Measurements from ENCODE around the gene E2F2. TPM values are rescaled to one million over a fixed set of nuclear protein-coding genes. Genes with fewer than 3 reads are reported as not detected.

The E2F2 gene
- under 0.01 and 0.46 TPM in 2 replicates for total RNA-seq

GRCh38 chr1:23530747-23531561, at the start of gene E2F2:
E2F2 (minus strand) TSS chr1:23531233; CDS start chr1:23530793, 440 bp downstream.

DNA sequence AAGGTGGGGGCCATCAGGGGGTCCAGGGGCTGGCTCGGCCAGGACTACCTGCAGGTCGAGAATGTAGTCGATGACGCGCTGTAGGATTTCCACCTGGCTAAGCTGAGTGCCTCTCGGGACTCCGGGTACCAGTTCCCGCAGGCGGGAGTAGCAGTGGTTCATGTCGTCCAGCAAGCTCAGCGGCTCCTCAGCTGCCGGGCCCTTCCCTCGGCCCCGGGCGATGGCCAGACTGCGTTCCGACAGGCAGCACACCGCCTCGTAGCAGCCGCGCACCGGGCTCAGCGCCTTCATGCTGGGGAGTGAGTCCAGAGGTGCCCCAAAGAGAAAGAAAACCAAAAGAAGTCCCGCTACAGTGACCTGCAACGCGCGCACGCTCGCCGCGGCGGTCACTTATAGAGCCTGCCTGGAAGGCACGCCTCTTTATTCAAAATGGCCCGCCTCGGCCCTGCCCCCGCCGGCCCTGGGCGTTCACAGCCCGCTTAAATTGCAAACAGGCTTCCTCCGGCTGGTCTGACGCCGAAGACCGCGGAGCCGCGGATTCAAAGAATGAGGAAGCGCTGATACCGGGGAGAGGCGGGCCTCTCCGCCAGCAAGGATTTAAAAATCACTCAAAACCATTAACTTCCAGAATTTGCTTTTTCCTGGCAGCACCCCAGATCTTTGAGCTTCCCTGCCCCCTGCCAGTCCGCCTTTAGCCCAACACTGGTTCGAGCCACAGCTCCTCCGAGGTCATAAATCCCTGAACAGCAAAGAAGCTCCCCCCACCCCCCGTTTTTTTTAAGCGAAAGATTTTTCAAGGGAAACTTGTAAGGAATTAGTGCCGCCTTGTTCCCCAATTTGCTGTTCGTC, 28.3 kb upstream of the E2F2 start, which contains the start of gene ID3:
Gene ID3, minus strand, starts transcription at position 366 of the 849 bp plus-strand sequence. Its CDS starts 75 bp downstream, at position 291.

GRCh38 chr1:23483321-23484252, 47.4 kb downstream of the E2F2 start, which contains the start of gene ASAP3:
ASAP3 (minus strand) TSS chr1:23484179; CDS start chr1:23484133, 46 bp downstream.

Other genes with a start within 250 kb of the E2F2 start
- 60.6 and 87.4 TPM in 2 replicates for gene HNRNPR, start 186.9 kb downstream of the E2F2 start, total RNA-seq
- gene ZNF436, start 161.4 kb downstream of the E2F2 start, total RNA-seq = 15.7 and 16.0 TPM in 2 replicates
- gene TCEA3, start 106.5 kb downstream of the E2F2 start, total RNA-seq = 9.8 and 13.9 TPM in 2 replicates
- gene ASAP3, start 47.1 kb downstream of the E2F2 start, total RNA-seq = 19.9 and 24.1 TPM in 2 replicates
- gene ID3, start 28.3 kb upstream of the E2F2 start, total RNA-seq = 153 and 300 TPM in 2 replicates
- gene RPL11, start 160.6 kb upstream of the E2F2 start, total RNA-seq = 520 and 723 TPM in 2 replicates
- gene ELOA, start 212.2 kb upstream of the E2F2 start, total RNA-seq = 16.6 and 31.3 TPM in 2 replicates
- 35.3 and 36.8 TPM in 2 replicates for gene PITHD1, start 247.2 kb upstream of the E2F2 start, total RNA-seq

Data from smooth muscle cell of the umbilical artery (primary cell).